Peyer's patch (tissue), 4 donors: ENCODE data around the gene PPP2R5C. TPM values are rescaled to one million over a fixed set of nuclear protein-coding genes. Genes with fewer than 3 reads are reported as not detected.

ENCODE experiments used
- DNase-seq, 3 donors: peaks; one replicate each; pipeline ENCODE4 v3.0.0-alpha.2; 2017 to 2019
- H3K27ac ChIP-seq, 4 donors: fragments of 200-600 bp; sonication (generic); one replicate each; pipeline ENCODE4 v1.5.1; 2016 to 2019
- H3K27me3 ChIP-seq, 2 donors: fragments of 200-600 bp; sonication (generic); one replicate each; pipeline ENCODE4 v1.5.1; 2019
- H3K36me3 ChIP-seq, 3 donors: fragments of 200-600 bp; sonication (generic); one replicate each; pipeline ENCODE4 v1.5.1; 2016 to 2019
- H3K4me1 ChIP-seq, 4 donors: fragments of 200-600 bp; sonication (generic); one replicate each; pipeline ENCODE4 v1.5.1; 2016 to 2019
- H3K4me3 ChIP-seq, 4 donors: fragments of 200-600 bp; sonication (generic); 1 replicate in 3 of 4; 2 replicates in 1 of 4; pipeline ENCODE4 v1.5.1; 2016 to 2019; ENCODE audit warnings: mild to moderate bottlenecking in 1 of 4
- H3K9me3 ChIP-seq, 4 donors: fragments of 200-600 bp; sonication (generic); one replicate each; pipeline ENCODE4 v1.5.1; 2016 to 2019; ENCODE audit warnings: mild to moderate bottlenecking in 1 of 4
- POLR2A ChIP-seq, 2 donors: fragments of 450-650 bp; IDR thresholded peaks; one replicate each; pipeline ENCODE4 v1.5.1; 2017; ENCODE audit warnings: antibody characterized with exemption in 2 of 2, mild to moderate bottlenecking in 2 of 2, moderate library complexity in 2 of 2
- total RNA-seq, 4 donors: library from RNA; depleted of rRNA; stranded (reverse); fragments of >200 nt; gene quantifications; one replicate each; pipeline ENCODE4 v1.1.0, GENCODE V29; 2016
- TF ChIP-seq, protein P1 (sequence below), 6 experiments: fragments of 450-650 bp in 4 of 6; fragments of 200-600 bp in 2 of 6; sonication (generic) in 1 of 6; IDR thresholded peaks; one replicate each; pipeline ENCODE4 v1.5.1; 2017 to 2019; ENCODE audit warnings: antibody characterized with exemption in 6 of 6, mild to moderate bottlenecking in 3 of 6, moderate library complexity in 1 of 6

The PPP2R5C gene
- total RNA-seq, 4 donors from 2014 or later, result 87.6 to 137 (median 91.9) TPM

DNA sequence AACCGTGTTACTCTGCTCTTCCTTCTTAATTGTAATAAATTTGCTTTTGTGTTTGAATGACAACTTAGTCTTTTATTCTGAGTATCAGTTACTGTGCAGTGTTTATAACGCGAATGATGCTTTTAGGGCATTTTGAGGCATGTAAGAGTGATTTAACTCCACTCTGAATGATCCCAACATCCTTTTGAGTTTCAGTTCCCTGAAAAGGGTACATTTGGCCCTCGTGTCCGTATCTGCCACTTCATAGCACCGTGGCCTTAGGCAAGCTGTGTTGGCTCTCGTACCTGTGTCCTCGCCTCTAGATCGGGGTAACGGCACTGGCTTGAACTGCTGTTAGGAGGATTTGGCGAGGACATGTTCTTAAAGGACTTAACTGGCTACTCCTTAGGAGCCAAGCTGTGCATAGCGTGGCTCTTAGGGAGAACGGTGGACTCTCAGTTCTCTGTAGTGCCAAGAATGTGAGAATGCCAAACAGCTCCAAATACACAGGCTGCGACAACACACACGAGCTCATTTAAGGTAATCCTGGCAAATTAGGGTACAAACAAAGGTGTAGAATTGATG lies 92.0 kb downstream of the PPP2R5C start:
- peaks cover 0 to 1% (median 0%) of the 10 kb centered on the region in 3 donors for H3K36me3 ChIP-seq
- no peak for DNase-seq
- TF ChIP-seq POLR2A (IDR thresholded peaks at IDR 0.05), result no peak
- TF ChIP-seq, protein P1, sequence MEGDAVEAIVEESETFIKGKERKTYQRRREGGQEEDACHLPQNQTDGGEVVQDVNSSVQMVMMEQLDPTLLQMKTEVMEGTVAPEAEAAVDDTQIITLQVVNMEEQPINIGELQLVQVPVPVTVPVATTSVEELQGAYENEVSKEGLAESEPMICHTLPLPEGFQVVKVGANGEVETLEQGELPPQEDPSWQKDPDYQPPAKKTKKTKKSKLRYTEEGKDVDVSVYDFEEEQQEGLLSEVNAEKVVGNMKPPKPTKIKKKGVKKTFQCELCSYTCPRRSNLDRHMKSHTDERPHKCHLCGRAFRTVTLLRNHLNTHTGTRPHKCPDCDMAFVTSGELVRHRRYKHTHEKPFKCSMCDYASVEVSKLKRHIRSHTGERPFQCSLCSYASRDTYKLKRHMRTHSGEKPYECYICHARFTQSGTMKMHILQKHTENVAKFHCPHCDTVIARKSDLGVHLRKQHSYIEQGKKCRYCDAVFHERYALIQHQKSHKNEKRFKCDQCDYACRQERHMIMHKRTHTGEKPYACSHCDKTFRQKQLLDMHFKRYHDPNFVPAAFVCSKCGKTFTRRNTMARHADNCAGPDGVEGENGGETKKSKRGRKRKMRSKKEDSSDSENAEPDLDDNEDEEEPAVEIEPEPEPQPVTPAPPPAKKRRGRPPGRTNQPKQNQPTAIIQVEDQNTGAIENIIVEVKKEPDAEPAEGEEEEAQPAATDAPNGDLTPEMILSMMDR (IDR thresholded peaks at IDR 0.05), result no peak
- H3K27me3 ChIP-seq, result no peaks in the 10 kb centered on the region
- no peak overlapping the region for H3K4me3 ChIP-seq
- no peaks in the 10 kb centered on the region for H3K9me3 ChIP-seq
- H3K27ac ChIP-seq, result no peak overlapping the region
- H3K4me1 ChIP-seq, result peaks cover 0 to 11% (median 6%) of the 10 kb centered on the region in 4 donors

DNA sequence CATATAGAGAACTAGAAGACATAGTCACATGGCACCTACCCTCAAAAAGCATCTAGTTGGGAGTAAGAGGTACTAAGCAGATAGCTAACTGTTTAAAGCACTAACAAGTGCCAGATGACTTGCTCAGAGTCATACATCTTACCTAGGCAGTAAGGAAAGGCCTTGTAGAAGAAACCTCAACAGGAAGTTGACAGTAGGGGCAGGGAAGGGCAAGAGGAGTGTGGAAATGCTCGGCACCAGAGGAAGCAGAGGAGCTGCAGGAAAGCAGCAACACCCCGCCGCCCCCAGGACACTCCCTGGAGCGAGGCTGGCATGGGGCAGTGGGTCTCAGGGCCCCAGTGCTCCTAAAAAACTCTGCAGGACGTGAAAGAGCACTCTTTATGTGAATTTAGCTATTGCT lies 92.9 kb downstream of the PPP2R5C start:
- DNase-seq, result no peak
- no peak overlapping the region for H3K4me3 ChIP-seq
- H3K27ac ChIP-seq, result no peak overlapping the region
- H3K36me3 ChIP-seq, result peaks cover 0 to 5% (median 0%) of the 10 kb centered on the region in 3 donors
- no peak for TF ChIP-seq POLR2A (IDR thresholded peaks at IDR 0.05)
- TF ChIP-seq, protein P1 (IDR thresholded peaks at IDR 0.05), result no peak
- peaks cover 0 to 6% (median 4%) of the 10 kb centered on the region in 4 donors for H3K4me1 ChIP-seq
- no peaks in the 10 kb centered on the region for H3K9me3 ChIP-seq
- no peaks in the 10 kb centered on the region for H3K27me3 ChIP-seq

DNA sequence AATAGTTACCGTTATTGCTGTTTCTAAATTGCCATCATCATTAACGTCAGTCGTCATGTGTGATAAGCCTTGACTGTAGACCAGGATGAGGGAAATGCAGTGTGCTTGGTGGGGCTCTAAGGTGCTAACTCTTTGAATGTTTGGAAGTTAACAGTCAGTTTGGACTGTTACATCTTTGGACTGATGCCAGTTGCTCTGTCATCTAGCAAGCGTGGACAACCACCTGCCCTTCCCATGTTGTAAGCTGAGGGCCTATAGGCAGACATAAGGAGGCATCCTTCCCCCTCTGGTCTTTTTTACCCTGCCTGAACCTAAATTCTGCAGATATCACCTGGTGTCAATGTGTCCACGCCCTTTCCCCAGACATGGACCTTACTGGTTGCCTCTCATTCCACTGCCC lies 94.4 kb downstream of the PPP2R5C start:
- Histone ChIP-seq H3K4me1 (peaks cover 0 to 5% (median 0%) of the 10 kb centered on the region in 4 donors), H3K4me3 (no peak overlapping the region), H3K27me3 (no peaks in the 10 kb centered on the region), H3K36me3 (peaks cover 0 to 14% (median 0%) of the 10 kb centered on the region in 3 donors), H3K9me3 (no peaks in the 10 kb centered on the region), H3K27ac (no peak overlapping the region)
- DNase-seq, result no peak
- TF ChIP-seq, protein P1 (IDR thresholded peaks at IDR 0.05), result no peak
- no peak for TF ChIP-seq POLR2A (IDR thresholded peaks at IDR 0.05)

DNA sequence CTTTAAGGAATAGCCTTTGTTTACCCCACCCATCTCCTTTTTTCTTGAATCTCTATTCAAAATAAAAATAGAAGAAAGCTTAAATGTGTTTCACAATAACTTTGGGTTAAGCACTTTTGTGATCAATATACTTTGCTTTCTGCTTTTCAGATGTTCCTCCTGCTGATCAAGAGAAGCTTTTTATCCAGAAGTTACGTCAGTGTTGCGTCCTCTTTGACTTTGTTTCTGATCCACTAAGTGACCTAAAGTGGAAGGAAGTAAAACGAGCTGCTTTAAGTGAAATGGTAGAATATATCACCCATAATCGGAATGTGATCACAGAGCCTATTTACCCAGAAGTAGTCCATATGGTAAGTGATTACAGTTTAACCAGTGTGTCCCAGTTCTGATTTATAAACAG lies 95.0 kb downstream of the PPP2R5C start:
- H3K4me1 ChIP-seq, result peaks cover 0 to 5% (median 0%) of the 10 kb centered on the region in 4 donors
- TF ChIP-seq POLR2A (IDR thresholded peaks at IDR 0.05), result no peak
- TF ChIP-seq, protein P1 (IDR thresholded peaks at IDR 0.05), result no peak

DNA sequence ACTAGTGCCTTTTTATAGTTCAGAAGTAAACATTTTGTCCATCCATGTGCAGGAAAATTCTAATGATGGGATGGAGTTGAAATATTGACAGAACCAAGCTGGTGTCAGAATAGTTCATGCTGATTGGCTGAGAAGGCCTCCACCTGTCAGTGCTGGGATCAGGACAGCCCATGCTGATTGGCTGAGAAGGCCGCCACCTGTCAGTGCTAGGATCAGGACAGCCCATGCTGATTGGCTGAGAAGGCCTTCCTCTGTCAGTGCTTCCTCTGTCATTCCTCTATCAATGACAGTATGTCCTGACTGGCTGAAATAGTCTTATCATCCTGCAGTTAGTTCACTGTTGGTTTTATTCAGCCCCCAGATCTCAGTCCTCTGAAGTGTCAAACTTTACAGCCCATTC lies 95.7 kb downstream of the PPP2R5C start:
- peaks cover 0 to 5% (median 0%) of the 10 kb centered on the region in 4 donors for H3K4me1 ChIP-seq
- TF ChIP-seq, protein P1 (IDR thresholded peaks at IDR 0.05), result no peak
- no peak for TF ChIP-seq POLR2A (IDR thresholded peaks at IDR 0.05)
- H3K36me3 ChIP-seq, result peaks cover 0 to 18% (median 0%) of the 10 kb centered on the region in 3 donors
- no peaks in the 10 kb centered on the region for H3K27me3 ChIP-seq
- H3K4me3 ChIP-seq, result no peak overlapping the region
- H3K9me3 ChIP-seq, result no peaks in the 10 kb centered on the region
- no peak for DNase-seq
- no peak overlapping the region for H3K27ac ChIP-seq

More for the DNA sequence above, 95.0 kb downstream of the PPP2R5C start:
- Histone ChIP-seq H3K36me3 (peaks cover 0 to 18% (median 0%) of the 10 kb centered on the region in 3 donors), H3K4me3 (no peak overlapping the region), H3K27me3 (no peaks in the 10 kb centered on the region), H3K27ac (no peak overlapping the region), H3K9me3 (no peaks in the 10 kb centered on the region)
- no peak for DNase-seq
